ENCODE measurements around the gene STARD7. TPM values are rescaled to one million over a fixed set of nuclear protein-coding genes. Genes with fewer than 3 reads are reported as not detected.

The STARD7 gene
- total and polyA plus RNA-seq, 2 donors (not counting 3 experiments of a cell fraction or from before 2014, with no cell fraction given), result 61.2 to 132 TPM

DNA sequence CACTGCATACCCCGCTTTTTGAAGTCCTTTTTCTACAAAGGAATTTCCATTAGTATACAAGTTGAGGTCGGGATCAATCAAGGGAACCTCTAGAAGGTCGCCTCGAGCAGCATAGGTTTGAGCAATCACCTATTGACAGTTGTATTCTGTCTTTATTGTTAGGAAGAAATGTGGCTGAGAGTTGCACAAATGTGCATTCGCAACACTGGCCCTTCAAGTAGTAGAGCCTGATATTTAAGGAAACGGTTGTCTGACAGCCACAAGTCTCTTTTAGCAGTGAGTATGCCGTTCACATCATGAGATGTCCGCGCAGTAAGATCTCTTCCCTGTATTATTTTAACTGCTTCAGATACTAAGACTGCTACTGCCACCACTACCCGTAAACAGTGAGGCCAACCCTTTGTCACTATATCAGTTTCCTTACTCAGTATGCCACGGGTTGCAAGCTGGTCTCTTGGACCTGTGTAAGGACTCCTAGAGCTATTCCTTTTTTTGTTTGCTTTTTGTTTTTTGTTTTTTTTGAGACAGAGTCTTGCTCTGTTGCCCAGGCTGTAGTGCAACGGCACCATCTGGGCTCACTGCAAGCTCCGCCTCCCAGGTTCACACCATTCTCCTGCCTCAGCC is 10.0 kb upstream of the STARD7 start:
- Histone ChIP-seq H3K9me1 (replicated peaks; ENCODE audit: control insufficient read depth, extremely low read depth, insufficient read depth, low read length) (no peaks in the 10 kb centered on the region), H3K27me3 (ENCODE audit: control insufficient read depth in 2 of 2, insufficient read depth in 2 of 2, low read length in 2 of 2) (no peaks in the 10 kb centered on the region), H3K27ac (ENCODE audit: insufficient read depth, low read depth, low read length) (no peak overlapping the region), H3K36me3 (ENCODE audit: control insufficient read depth in 2 of 2, extremely low read depth in 1 of 2, insufficient read depth in 2 of 2, low read length in 2 of 2) (no peaks in the 10 kb centered on the region), H3K4me3 (replicated peaks in 1 of 3; ENCODE audit: insufficient read depth in 1 of 3, low read depth in 1 of 3, low read length in 3 of 3) (no peak overlapping the region), H3K9me3 (replicated peaks; ENCODE audit: control insufficient read depth, insufficient read depth, low read length) (no peaks in the 10 kb centered on the region), H2AFZ (ENCODE audit: low read depth, low read length) (no peak overlapping the region), H3K4me1 (ENCODE audit: control insufficient read depth, extremely low read depth, insufficient read depth, low read length) (no peaks in the 10 kb centered on the region), H3K9ac (replicated peaks; ENCODE audit: extremely low read depth, insufficient read depth, low read length) (no peak overlapping the region), H4K20me1 (replicated peaks; ENCODE audit: control insufficient read depth, extremely low read depth, insufficient read depth, low read length) (no peaks in the 10 kb centered on the region), H3K4me2 (ENCODE audit: insufficient read depth, low read length) (no peak overlapping the region), H3K79me2 (ENCODE audit: control insufficient read depth, insufficient read depth, low read length) (no peaks in the 10 kb centered on the region)
- TF ChIP-seq, protein P1, sequence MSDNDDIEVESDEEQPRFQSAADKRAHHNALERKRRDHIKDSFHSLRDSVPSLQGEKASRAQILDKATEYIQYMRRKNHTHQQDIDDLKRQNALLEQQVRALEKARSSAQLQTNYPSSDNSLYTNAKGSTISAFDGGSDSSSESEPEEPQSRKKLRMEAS (IDR thresholded peaks at IDR 0.05; ENCODE audit: insufficient read depth, insufficient read length), result no peak
- TF ChIP-seq MYC (IDR thresholded peaks at IDR 0.05; ENCODE audit: low read depth, low read length), result no peak
- DNase-seq (ENCODE audit: low read depth, low spot score) (no peak), FAIRE-seq (no peak)
- dilution Hi-C loops (cut with MboI; ENCODE audit: extremely low pct_ligation_motif_present, low sequenced_read_pairs), result no loop called here
- BruUV-seq (replicated peaks), result no TSS peak
- ChIA-PET POLR2A (no interaction called here), CTCF (interaction anchor here (1.0 kb wide), 1 partner anchor 9 kb away, joined by 3 read pairs; no protein-coding TSS in a partner anchor)
- intact Hi-C loops (cut with micrococcal nuclease), result no loop called here

DNA sequence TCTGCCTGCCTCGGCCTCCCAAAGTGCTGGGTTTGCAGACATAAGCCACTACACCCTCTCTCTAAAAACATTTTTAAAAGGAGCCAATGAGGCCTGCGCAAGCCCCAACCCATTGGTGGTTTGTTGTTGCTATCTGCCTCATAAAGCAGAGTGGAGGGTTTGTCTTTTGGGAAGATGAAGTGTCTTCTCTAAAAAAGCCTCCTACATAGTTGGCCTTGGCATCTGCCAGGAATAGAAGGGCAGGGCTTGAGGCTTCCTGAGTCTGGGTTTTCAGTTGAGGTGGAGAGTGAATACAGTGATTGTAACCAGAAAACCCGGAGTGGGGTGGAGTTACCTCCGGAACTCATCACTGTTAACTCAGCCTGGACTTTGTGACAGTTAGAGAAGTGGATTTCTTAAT is 5.9 kb upstream of the STARD7 start:
- H3K9ac ChIP-seq (replicated peaks; ENCODE audit: extremely low read depth, insufficient read depth, low read length), result no peak overlapping the region
- no peaks in the 10 kb centered on the region for H3K27me3 ChIP-seq (ENCODE audit: control insufficient read depth in 2 of 2, insufficient read depth in 2 of 2, low read length in 2 of 2)
- no peak overlapping the region for H3K4me2 ChIP-seq (ENCODE audit: insufficient read depth, low read length)
- H3K79me2 ChIP-seq (ENCODE audit: control insufficient read depth, insufficient read depth, low read length), result peaks cover 7% of the 10 kb centered on the region
- no peaks in the 10 kb centered on the region for H3K9me1 ChIP-seq (replicated peaks; ENCODE audit: control insufficient read depth, extremely low read depth, insufficient read depth, low read length)
- TF ChIP-seq EZH2 (IDR thresholded peaks at IDR 0.05; ENCODE audit: borderline replicate concordance, low read depth, low read length, severe bottlenecking) (no peak), MYC (IDR thresholded peaks at IDR 0.05; ENCODE audit: low read depth, low read length) (no peak), JUN (IDR thresholded peaks at IDR 0.05; ENCODE audit: borderline replicate concordance, insufficient read depth, insufficient read length, low read depth) (no peak), GATA2 (IDR thresholded peaks at IDR 0.05; ENCODE audit: insufficient read depth, insufficient read length, low read depth, low read length) (no peak), POLR2AphosphoS5 (IDR thresholded peaks at IDR 0.05; ENCODE audit: insufficient read depth, low read depth, low read length) (no peak), FOS (IDR thresholded peaks at IDR 0.05; ENCODE audit: borderline replicate concordance, insufficient read depth, low read length) (no peak), POLR2A (IDR thresholded peaks at IDR 0.05; ENCODE audit: low read depth, low read length) (no peak)
- TF ChIP-seq, protein P1 (IDR thresholded peaks at IDR 0.05; ENCODE audit: insufficient read depth, insufficient read length), result no peak
- TF ChIP-seq, protein P2, sequence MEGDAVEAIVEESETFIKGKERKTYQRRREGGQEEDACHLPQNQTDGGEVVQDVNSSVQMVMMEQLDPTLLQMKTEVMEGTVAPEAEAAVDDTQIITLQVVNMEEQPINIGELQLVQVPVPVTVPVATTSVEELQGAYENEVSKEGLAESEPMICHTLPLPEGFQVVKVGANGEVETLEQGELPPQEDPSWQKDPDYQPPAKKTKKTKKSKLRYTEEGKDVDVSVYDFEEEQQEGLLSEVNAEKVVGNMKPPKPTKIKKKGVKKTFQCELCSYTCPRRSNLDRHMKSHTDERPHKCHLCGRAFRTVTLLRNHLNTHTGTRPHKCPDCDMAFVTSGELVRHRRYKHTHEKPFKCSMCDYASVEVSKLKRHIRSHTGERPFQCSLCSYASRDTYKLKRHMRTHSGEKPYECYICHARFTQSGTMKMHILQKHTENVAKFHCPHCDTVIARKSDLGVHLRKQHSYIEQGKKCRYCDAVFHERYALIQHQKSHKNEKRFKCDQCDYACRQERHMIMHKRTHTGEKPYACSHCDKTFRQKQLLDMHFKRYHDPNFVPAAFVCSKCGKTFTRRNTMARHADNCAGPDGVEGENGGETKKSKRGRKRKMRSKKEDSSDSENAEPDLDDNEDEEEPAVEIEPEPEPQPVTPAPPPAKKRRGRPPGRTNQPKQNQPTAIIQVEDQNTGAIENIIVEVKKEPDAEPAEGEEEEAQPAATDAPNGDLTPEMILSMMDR (IDR thresholded peaks at IDR 0.05; ENCODE audit: extremely low read depth in 1 of 2, insufficient read depth in 1 of 2, low read depth in 1 of 2, low read length in 2 of 2), result no peak
- no TSS peak for BruUV-seq (replicated peaks)
- DNase-seq (ENCODE audit: low read depth, low spot score), result no peak
- H3K9me3 ChIP-seq (replicated peaks; ENCODE audit: control insufficient read depth, insufficient read depth, low read length), result no peaks in the 10 kb centered on the region
- no peaks in the 10 kb centered on the region for H4K20me1 ChIP-seq (replicated peaks; ENCODE audit: control insufficient read depth, extremely low read depth, insufficient read depth, low read length)
- H3K4me3 ChIP-seq (replicated peaks in 1 of 3; ENCODE audit: insufficient read depth in 1 of 3, low read depth in 1 of 3, low read length in 3 of 3), result no peak overlapping the region
- no peak overlapping the region for H3K27ac ChIP-seq (ENCODE audit: insufficient read depth, low read depth, low read length)
- no peak overlapping the region for H2AFZ ChIP-seq (ENCODE audit: low read depth, low read length)
- intact Hi-C loops (cut with micrococcal nuclease), result no loop called here
- dilution Hi-C loops (cut with MboI; ENCODE audit: extremely low pct_ligation_motif_present, low sequenced_read_pairs), result no loop called here
- ChIA-PET POLR2A (no interaction called here), CTCF (interaction anchor here (0.7 kb wide), 1 partner anchor 32 kb away, joined by 3 read pairs; no protein-coding TSS in a partner anchor)
- peaks cover 3% of the 10 kb centered on the region for H3K4me1 ChIP-seq (ENCODE audit: control insufficient read depth, extremely low read depth, insufficient read depth, low read length)
- no peak for FAIRE-seq
- no peaks in the 10 kb centered on the region for H3K36me3 ChIP-seq (ENCODE audit: control insufficient read depth in 2 of 2, extremely low read depth in 1 of 2, insufficient read depth in 2 of 2, low read length in 2 of 2)
